Ishikawa (cell line): Measurements from ENCODE around the gene ZNF554.

Experiments used
- CEBPB ChIP-seq: IDR thresholded peaks from 2 replicates; pipeline ENCODE4 v1.6.1; 2012
- CREB1 ChIP-seq: IDR thresholded peaks from 2 replicates; pipeline ENCODE4 v1.6.1; 2012; ENCODE audit warnings: low read depth
- EGR1 ChIP-seq: IDR thresholded peaks from 2 replicates; pipeline ENCODE4 v1.6.1; 2012
- EP300 ChIP-seq: IDR thresholded peaks from 2 replicates; pipeline ENCODE4 v1.6.1; 2012; ENCODE audit warnings: borderline replicate concordance
- FOXM1 ChIP-seq: IDR thresholded peaks from 2 replicates; pipeline ENCODE4 v1.6.1; 2012; ENCODE audit warnings: low read depth, borderline replicate concordance
- MAX ChIP-seq: IDR thresholded peaks from 2 replicates; pipeline ENCODE4 v1.6.1; 2012
- NFIC ChIP-seq: IDR thresholded peaks from 2 replicates; pipeline ENCODE4 v1.6.1; 2012
- RAD21 ChIP-seq: IDR thresholded peaks from 2 replicates; pipeline ENCODE4 v1.6.1; 2012; ENCODE audit warnings: low read depth
- TAF1 ChIP-seq: IDR thresholded peaks from 2 replicates; pipeline ENCODE4 v1.6.1; 2012; ENCODE audit warnings: low read depth, mild to moderate bottlenecking
- TCF12 ChIP-seq: IDR thresholded peaks from 2 replicates; pipeline ENCODE4 v1.6.1; 2012; ENCODE audit warnings: low read depth
- TEAD4 ChIP-seq: IDR thresholded peaks from 2 replicates; pipeline ENCODE4 v1.6.1; 2012
- YY1 ChIP-seq: IDR thresholded peaks from 2 replicates; pipeline ENCODE4 v1.6.1; 2012; ENCODE audit warnings: low read depth
- ZBTB7A ChIP-seq: IDR thresholded peaks from 2 replicates; pipeline ENCODE4 v1.6.1; 2012; ENCODE audit warnings: low read depth
- TF ChIP-seq, protein P1 (sequence below): IDR thresholded peaks from 2 replicates; pipeline ENCODE4 v1.6.1; 2012
- TF ChIP-seq, protein P2 (sequence below): IDR thresholded peaks from 2 replicates; pipeline ENCODE4 v1.6.1; 2012; ENCODE audit warnings: low read depth, mild to moderate bottlenecking

ZNF554 gene

GRCh38 chr19:2885736-2886135 is 66.1 kb downstream of the ZNF554 start:
- no peak for TF ChIP-seq CREB1
- TF ChIP-seq YY1 = no peak
- TF ChIP-seq, protein P1, sequence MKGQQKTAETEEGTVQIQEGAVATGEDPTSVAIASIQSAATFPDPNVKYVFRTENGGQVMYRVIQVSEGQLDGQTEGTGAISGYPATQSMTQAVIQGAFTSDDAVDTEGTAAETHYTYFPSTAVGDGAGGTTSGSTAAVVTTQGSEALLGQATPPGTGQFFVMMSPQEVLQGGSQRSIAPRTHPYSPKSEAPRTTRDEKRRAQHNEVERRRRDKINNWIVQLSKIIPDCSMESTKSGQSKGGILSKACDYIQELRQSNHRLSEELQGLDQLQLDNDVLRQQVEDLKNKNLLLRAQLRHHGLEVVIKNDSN = no peak
- TF ChIP-seq FOXM1 = no peak
- TF ChIP-seq TCF12 = no peak
- TF ChIP-seq TAF1 = no peak
- no peak for TF ChIP-seq CEBPB
- no peak for TF ChIP-seq EGR1
- TF ChIP-seq MAX = no peak
- no peak for TF ChIP-seq NFIC
- no peak for TF ChIP-seq ZBTB7A
- no peak for TF ChIP-seq EP300
- TF ChIP-seq, protein P2, sequence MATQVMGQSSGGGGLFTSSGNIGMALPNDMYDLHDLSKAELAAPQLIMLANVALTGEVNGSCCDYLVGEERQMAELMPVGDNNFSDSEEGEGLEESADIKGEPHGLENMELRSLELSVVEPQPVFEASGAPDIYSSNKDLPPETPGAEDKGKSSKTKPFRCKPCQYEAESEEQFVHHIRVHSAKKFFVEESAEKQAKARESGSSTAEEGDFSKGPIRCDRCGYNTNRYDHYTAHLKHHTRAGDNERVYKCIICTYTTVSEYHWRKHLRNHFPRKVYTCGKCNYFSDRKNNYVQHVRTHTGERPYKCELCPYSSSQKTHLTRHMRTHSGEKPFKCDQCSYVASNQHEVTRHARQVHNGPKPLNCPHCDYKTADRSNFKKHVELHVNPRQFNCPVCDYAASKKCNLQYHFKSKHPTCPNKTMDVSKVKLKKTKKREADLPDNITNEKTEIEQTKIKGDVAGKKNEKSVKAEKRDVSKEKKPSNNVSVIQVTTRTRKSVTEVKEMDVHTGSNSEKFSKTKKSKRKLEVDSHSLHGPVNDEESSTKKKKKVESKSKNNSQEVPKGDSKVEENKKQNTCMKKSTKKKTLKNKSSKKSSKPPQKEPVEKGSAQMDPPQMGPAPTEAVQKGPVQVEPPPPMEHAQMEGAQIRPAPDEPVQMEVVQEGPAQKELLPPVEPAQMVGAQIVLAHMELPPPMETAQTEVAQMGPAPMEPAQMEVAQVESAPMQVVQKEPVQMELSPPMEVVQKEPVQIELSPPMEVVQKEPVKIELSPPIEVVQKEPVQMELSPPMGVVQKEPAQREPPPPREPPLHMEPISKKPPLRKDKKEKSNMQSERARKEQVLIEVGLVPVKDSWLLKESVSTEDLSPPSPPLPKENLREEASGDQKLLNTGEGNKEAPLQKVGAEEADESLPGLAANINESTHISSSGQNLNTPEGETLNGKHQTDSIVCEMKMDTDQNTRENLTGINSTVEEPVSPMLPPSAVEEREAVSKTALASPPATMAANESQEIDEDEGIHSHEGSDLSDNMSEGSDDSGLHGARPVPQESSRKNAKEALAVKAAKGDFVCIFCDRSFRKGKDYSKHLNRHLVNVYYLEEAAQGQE = no peak
- TF ChIP-seq TEAD4 = no peak
- no peak for TF ChIP-seq RAD21
